ENCODE results near the gene LMOD2. TPM values are rescaled to one million over a fixed set of nuclear protein-coding genes. Genes with fewer than 3 reads are reported as not detected.
A peak's percentile ranks its signal among the peaks of the same experiment; 100 is the strongest.

The LMOD2 gene
- total RNA-seq, 1 donor from 2014 or later, result not detected

GRCh38 chr7:123673137-123673732 lies 17.6 kb downstream of the LMOD2 start:
- no peak for DNase-seq (ENCODE audit: low read depth)

- DNase-seq (ENCODE audit: low read depth), result no peak
These were observed 18.2 kb downstream of the LMOD2 start for GRCh38 chr7:123673752-123674398.

- no peak for DNase-seq (ENCODE audit: low read depth)
These were observed 18.9 kb downstream of the LMOD2 start for GRCh38 chr7:123674399-123675180.

GRCh38 chr7:123675181-123675473 lies 19.5 kb downstream of the LMOD2 start:
- DNase-seq (ENCODE audit: low read depth), result peak; percentile 36

- no peak for DNase-seq (ENCODE audit: low read depth)
These were observed 21.5 kb downstream of the LMOD2 start for GRCh38 chr7:123677061-123677715.

GRCh38 chr7:123679614-123680013 lies 23.9 kb downstream of the LMOD2 start:
- DNase-seq (ENCODE audit: low read depth), result no peak

GRCh38 chr7:123680580-123680979 lies 24.9 kb downstream of the LMOD2 start:
- DNase-seq (ENCODE audit: low read depth), result no peak

GRCh38 chr7:123681561-123681960 lies 25.9 kb downstream of the LMOD2 start:
- no peak for DNase-seq (ENCODE audit: low read depth)

- DNase-seq (ENCODE audit: low read depth), result peak; percentile 82
These were observed 27.0 kb downstream of the LMOD2 start for GRCh38 chr7:123682690-123683089.

- DNase-seq (ENCODE audit: low read depth), result no peak
These were observed 31.5 kb downstream of the LMOD2 start for GRCh38 chr7:123687161-123687560.

GRCh38 chr7:123687727-123688126 lies 32.1 kb downstream of the LMOD2 start:
- no peak for DNase-seq (ENCODE audit: low read depth)

- no peak for DNase-seq (ENCODE audit: low read depth)
These were observed 33.6 kb downstream of the LMOD2 start for GRCh38 chr7:123689250-123689649.

GRCh38 chr7:123690550-123690949 lies 34.9 kb downstream of the LMOD2 start:
- no peak for DNase-seq (ENCODE audit: low read depth)

GRCh38 chr7:123692471-123692877 lies 36.8 kb downstream of the LMOD2 start:
- DNase-seq (ENCODE audit: low read depth), result no peak

GRCh38 chr7:123695944-123696677 lies 40.4 kb downstream of the LMOD2 start:
- DNase-seq (ENCODE audit: low read depth), result no peak

- DNase-seq (ENCODE audit: low read depth), result no peak
These were observed 49.7 kb downstream of the LMOD2 start for GRCh38 chr7:123705211-123705901.

- DNase-seq (ENCODE audit: low read depth), result no peak
These were observed 53.9 kb downstream of the LMOD2 start for GRCh38 chr7:123709525-123709924.

- DNase-seq (ENCODE audit: low read depth), result no peak
These were observed 55.0 kb downstream of the LMOD2 start for GRCh38 chr7:123710683-123711082.

GRCh38 chr7:123711832-123712293 lies 56.2 kb downstream of the LMOD2 start:
- no peak for DNase-seq (ENCODE audit: low read depth)

- DNase-seq (ENCODE audit: low read depth), result peak; percentile 85
These were observed 57.0 kb downstream of the LMOD2 start for GRCh38 chr7:123712619-123713018.
